HG02973 (cell line): Measurements from ENCODE around the gene PDXDC1.
"Not testable (repeated sequence)": the region's sequence is repeated elsewhere in the genome, so short reads cannot be mapped to it uniquely, and the experiment has no call there.

Experiments used
- ATAC-seq: cut with Tn5 transposase; IDR thresholded peaks from one replicate; pipeline ENCODE4 v1.9.1; 2021; ENCODE audit warnings: moderate library complexity; ENCODE audit not compliant: unreplicated experiment

The PDXDC1 gene

DNA sequence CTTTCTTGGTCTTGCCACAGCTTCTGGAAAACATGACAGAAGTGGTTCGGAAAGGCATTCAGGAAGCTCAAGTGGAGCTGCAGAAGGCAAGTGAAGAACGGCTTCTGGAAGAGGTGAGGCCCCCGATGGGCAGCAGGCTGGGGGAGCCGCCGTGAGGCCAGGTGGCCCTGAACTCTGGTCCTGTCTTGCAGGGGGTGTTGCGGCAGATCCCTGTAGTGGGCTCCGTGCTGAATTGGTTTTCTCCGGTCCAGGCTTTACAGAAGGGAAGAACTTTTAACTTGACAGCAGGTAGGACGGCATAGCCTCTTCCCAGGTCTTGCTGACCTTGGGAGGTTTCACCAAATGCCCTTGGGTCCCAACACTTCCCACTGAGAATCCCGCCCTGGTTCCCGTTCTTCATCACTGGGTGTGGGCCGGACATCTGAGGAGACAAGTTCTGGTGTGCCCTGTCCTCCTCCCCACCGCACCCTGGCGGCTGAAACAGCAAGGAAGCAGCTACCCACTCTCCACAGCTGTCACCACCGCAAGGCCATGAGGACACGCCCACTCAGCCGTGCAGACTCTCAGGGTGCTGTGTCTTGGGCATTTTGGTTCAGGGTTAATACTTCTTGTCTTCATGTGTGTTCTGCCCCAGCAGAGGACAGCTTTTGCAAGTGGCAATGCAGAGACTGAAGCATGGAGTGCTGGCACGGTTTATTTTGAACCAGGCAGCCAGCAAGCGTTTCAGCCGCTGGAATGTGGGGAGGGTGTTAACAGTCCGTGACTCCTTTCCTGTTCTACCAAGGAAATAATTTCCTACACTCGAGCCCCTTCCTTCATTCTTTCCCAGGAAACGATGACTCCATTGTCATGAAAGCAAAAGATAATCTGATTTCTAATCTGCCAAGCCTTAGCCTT, 59.7 kb downstream of the PDXDC1 start:
- no peak for ATAC-seq

DNA sequence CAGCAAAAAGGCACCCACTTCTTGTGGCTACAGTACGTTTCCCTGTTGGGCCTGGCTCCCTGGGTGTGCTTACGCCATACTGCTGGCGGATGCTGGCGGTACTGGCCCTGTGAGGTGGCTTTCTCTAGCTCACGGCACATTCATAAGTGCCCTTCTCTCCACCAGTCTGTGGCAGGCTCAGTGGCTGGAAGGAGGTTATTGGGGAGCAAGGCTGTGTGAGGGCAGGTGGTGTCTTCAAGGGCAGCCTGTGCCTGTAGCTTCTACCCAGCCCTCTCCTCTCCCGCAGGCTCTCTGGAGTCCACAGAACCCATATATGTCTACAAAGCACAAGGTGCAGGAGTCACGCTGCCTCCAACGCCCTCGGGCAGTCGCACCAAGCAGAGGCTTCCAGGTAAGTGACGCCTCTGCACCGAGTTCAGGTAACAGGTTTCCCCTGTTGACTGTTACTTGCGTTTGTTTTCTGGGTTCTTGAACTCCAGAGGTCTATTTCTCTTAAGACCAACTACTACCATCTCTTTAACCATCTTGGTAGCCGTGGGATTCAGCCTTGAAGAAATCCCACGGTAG, 60.4 kb downstream of the PDXDC1 start:
- no peak for ATAC-seq

DNA sequence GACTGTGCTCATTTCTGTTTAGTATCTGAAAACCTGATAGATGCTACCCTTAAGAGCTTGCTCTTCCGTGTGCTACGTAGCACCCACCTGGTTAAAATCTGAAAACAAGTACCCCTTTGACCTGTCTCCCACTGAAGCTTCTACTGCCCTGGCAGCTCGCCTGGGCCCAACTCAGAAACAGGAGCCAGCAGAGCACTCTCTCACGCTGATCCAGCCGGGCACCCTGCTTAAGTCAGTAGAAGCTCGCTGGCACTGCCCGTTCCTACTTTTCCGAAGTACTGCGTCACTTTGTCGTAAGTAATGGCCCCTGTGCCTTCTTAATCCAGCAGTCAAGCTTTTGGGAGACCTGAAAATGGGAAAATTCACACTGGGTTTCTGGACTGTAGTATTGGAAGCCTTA, 62.2 kb downstream of the PDXDC1 start:
- no peak for ATAC-seq

DNA sequence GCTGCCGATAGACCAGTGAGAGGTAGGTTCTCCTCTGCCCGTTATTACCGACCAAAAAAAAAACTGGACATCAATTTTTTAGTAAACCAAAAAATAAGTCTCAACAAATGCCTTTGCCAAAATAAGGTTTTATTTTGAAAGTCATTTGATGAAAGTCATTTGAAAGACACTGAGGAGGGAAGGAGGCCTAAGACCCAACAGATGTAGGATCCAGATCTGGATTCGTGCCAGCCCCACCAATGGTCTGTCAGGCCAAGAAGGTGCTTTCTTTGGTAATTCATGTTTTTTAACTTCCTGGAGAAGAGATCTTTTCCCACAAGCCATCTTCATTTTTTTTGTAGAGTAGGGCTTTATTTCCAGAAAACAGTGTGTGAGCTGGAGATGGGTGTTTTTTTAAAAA, 62.9 kb downstream of the PDXDC1 start:
- no peak for ATAC-seq

DNA sequence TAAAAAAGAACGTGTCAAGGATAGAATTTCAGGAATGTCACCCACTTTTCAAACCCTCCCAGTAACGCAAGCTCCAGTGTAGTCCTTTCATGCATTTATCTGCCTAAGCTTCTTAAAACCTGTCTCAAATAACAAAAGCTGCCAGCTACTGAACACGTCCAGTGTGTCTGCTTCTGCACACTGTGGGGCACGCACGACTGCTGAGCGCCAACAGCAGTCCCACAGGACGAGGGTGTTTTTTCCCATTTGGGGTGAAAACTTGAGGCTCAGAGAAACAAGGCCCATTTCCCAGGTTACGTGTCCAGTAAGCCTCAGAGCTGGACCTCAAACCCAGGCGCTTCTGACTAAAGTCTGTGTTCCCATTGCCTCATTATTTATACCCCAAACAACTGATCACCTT, 63.9 kb downstream of the PDXDC1 start:
- no peak for ATAC-seq

DNA sequence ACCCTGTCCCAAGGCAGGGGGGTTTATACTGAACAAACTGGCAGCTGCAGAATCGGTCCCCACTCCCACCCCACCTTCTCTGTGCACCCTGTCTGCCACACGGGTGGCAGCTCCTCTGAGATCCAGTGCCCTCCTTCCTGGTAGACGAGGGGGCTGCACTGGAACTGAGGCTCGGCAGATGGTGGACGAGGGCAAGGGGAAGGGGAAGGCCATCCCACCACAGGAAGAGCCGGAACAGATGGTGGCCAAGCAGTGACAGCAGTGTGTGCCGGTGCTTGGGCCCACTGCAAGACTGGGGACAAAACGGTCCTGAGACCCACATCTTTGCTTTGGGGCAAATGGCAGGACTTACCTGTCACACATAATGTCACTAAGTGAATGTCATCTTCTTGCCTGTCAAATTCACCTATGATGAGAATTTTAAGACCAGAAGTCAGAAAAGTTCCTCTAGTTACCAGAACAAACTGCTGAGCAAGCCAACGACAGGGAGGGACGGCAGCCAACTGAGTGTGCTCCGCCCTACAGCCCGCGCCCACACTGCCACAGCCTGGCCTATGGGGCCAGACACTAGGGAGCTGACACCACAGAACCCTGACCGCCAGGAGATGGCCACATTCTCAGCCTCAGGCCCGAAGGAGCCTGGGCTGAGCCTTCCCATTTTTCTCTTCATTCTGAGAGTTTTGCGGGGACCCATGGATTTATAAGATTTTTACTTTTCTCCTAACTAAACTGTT, 66.6 kb downstream of the PDXDC1 start:
- ATAC-seq: no peak

DNA sequence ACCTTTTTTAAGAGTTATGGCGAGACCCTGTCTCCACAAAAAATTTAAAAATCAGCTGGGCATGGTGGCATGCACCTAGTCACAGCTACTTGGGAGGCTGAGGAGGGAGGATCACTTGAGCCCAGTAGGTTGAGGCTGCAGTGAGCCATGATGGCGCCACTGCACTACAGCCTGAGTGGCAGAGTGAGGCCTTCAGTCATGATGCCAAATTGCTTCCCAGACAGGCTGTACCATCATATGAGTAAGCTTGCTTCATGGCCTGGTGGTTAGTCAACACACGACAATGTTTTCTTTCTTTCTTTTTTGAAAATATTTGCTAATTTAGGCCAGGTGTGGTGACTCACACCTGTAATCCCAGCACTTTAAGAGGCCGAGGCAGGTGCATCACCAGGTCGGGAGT, 68.5 kb downstream of the PDXDC1 start:
- no peak for ATAC-seq

DNA sequence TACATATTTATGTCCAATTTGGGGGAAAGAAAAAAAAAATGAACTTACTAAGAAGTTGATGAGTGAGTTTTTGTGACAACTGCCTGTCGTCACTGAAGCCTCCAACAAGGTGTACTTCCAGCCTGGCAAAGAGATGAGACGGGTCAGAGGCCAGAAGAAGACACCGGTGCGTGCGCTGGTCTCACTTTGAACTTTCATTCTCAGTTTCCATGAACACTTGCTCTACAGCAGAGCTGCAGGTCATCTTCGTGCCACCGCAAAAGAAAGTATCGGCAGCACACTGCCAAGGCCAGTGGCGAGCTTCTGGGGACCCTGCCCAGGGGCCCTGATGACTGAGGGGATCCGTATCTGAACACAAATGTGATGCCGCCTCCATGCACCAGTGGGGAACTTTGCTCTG, 69.5 kb downstream of the PDXDC1 start:
- no peak for ATAC-seq

DNA sequence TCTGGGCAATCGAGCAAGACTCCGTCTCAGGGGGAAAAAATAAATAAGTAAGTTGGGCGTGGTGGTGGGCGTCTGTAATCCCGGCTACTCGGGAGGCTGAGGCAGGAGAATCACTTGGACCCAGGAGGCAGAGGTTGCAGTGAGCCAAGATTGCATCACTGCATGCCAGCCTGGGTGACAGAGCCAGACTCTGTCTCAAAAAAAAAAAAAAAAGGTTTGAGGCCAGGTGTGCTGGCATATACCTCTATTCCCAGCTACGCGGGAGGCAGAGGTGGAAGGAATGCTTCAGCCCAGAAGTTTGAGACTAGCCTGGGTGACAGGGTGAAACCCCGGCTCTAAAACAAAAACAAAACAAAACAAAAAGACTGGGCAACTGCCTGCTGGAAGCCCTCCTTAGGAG, 70.4 kb downstream of the PDXDC1 start:
- ATAC-seq: not testable (repeated sequence)

DNA sequence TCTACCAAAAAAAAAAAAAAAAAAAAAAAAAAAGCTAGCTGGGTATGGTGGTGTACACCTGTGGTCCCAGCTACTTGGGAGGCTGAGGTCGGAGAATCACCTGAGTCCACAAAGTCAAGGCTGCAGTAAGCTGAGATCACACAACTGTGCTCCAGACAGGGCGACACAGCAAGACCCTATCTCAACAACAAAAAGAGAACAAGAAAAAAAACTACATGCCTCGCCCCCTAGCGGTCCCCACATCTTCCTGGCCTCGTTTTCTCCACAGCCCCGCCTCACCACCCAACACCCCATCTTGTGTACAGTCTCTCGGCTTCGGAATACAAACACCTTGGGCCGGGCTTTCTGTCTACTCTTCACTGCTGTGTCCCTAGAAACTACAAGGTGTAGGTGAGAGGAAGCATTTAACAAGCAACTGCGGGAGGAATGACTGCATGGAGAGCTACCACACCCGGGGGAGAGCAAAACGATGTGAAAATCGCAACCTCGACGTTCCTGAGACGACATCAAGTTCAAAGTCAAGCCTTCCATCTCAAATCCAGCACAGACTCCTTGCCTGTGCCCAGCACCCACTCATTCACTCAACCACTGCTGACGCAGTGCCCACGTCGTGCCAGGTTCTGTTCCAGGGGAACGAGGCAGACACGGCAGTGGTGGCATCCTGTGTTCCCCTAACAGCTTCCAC, 72.0 kb downstream of the PDXDC1 start:
- ATAC-seq: no peak

DNA sequence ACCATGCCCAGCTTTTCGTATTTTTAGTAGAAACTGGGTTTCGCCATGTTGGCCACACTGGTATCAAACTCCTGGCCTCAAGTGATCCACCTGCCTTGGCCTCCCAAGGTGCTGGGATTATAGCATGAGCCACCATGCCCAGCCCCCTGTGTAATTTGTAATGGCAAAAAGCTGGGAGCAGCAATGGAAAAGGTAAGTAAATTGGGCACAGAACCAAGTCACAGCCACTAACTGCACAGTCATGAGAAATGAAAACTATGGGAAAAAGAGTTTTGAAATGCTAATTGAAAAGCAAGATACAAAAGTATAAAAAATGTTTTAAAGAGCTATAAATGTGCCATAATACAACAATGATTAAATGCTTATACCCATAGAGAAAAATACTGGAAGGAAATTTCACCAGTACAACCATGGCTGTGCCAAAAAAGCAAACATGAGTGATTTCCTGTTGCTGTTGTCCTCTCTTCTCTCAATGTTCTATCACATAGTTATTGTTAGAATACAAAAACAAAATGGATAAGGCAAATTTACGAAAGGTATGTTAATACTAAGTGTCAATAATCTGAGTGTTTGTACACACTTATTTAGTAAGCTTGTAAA, 74.9 kb downstream of the PDXDC1 start:
- ATAC-seq: no peak

DNA sequence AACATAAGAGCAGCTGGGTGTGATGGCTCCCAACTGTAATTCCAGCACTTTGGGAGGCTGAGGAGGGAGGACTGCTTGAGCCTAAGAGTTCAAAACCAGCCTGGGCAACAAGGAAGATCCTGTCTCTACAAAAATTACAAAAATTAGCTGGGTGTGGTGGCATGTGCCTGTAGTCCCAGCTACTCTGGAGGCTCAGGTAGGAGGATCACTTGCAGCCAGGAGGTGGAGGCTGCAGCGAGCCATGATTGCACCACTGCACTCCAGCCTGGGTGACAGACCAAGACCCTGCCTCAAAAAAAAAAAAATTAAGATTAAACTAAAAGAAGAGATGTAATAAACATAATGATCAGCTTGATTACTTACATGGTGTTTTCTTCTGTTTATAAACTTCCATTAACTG, 75.6 kb downstream of the PDXDC1 start:
- ATAC-seq: not testable (repeated sequence)

DNA sequence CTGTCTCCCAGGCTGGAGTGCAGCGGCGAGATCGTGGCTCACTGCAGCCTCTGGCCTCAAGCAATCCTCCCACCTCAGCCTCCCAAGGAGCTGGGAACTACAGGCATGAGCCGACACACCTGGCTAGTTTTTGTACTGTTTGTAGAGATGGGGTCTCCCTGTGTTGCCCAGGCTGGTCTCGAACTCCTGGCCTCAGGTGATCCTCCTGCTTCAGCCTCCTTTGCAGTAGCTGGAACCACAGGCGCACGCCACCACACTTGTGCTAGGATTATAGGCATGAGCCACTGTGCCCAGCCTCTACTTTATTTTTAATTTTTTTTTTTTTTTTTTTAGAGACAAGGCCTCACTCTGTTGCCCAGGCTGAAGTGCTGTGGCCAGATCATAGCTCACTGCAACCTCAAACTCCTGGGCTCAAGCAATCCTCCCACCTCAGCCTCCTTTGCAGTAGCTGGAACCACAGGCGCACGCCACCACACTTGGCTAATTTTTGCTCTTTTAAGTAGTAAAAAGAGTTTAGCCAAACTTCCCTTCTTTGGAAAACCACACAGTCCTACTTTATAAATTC, 76.6 kb downstream of the PDXDC1 start:
- no peak for ATAC-seq

DNA sequence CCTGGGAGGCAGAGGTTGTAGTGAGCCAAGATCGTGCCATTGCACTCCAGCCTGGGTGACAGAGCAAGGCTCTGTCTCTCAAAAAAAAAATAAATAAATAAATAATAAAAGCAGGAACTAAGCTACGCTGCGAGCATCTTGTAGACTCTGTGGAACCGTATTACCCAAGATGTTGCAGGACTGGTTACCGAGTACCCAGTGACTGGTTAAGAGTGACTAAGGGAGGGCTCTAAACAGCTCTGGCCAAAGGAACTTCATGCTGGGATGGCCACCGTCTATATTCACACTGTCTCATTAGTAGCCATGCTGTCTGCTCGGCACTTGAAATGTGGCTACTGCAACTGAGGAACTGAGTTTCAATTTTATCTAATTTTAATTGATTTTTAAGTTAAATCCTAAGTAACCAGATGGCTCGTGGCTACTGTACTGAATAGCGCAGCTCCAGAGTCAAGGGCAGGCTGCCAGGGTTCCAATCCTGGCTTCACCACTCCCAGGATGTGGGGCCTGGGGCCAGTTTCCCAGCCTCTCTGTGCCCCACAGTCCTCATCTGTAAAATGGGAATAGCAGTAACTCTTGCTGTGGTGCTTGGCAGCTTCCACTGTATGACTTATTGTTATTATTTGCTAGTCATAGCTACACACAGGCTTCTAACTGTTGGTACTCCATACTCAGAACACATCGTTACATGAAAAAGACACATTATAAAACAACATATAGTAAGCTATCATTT, 78.1 kb downstream of the PDXDC1 start:
- ATAC-seq: no peak

DNA sequence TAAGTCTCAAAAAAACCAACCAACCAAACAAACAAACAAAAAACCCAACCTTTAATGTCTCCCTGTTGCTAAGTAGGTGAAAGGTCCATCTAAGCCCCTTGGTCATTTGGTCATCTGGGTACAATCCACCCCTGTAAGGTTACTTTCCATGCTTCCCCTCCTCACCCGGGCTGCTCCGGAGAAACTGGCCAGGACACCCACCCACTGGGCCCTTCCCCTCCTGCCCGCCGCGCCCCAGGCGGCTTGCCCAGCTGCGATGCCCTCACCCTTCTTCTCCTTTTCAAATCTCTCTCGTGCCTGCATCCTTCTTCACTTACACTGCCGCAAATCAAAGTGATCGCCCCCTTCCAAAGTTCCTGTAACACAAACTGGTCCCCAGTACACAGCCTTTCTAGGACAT, 79.1 kb downstream of the PDXDC1 start:
- ATAC-seq: no peak

DNA sequence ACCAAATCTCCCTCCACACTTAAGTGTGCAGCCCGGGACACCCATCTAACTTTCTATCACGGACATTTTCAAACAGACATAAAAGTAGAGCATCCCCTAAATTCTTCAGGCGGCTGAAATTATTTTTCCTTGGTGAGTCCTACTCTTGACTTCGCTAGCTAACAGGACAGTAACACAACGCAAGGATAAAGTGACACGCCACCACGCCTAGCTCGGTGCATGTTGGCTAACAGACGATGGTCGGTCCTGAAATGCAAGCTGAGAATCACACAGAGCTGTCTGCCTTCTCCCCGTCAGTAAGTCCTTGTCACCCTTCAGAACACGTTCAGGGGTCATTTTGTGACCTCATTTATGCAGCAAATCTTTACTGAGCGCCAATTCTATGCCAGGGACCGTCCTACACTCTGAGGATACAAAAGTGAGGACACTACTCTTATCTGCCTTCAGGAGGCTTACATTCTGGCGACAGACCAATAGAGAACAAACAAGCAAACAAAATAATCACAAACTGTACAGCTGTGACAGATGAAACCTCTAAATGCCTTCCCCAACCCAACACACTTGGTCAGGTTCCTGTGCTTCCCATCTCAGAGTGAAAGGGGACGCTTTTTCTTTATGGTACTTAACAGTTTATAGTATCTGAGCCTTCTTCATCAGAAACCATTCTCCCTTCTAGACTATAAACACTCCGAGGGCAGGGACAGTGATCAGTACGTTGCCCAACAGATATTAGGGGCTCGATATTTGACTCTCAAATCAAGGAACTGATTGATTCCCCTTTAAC, 79.7 kb downstream of the PDXDC1 start:
- ATAC-seq: no peak

DNA sequence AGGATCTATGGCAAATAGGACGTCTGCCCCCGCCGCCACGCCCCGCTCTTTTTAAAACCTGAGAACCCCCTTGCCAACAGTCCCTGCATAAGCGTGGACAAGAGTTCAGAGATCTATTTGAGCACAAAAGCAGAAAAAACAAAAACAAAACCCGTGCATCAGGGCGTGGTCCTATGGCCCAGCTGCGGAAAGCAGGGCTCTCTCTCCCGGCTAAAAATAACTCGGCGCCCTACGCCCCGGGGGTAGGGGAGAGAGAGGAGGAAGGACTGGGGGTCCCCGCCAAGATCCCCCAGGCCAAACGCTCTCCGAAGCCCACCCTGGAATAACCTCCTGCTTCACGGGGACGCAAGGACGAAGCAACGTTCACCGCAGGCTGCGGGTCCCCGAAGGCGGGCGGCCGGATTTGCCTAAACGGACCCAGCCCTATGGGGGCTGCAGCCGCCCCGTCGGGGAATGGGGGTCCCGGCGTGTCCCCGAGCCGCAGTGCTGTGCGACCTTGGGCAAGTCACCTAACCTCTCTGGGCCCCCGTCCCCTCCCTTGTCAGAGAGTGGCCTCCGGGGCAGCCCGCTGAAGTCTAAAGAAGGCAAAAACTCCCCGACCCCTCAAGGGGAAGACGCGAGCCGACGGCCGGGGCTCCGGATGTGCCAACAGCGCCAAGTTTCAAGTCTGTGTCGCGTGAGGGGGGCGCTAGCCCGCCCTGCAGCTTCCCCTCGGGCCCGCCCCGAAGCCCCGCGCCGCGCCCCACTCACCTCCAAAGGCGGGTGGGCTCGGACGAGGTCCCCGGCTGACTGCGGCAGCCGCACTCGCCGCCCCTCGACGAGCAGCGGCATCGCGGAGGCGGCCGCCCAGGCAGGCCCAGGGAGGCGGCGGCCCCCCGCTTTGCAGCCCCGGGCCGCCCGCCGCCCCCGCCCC, 80.6 kb downstream of the PDXDC1 start:
- ATAC-seq: peak; percentile 60
